Neural cell (in vitro differentiated cells): ENCODE results near the gene ANKRD13C. TPM values are rescaled to one million over a fixed set of nuclear protein-coding genes. Genes with fewer than 3 reads are reported as not detected.

Experiments used
- H2AFZ ChIP-seq: fragments of 200-600, 300-800 bp; sonication (generic), shearing (Covaris generic); 2 replicates; pipeline ENCODE4 v1.6.0; 2014; ENCODE audit warnings: low read depth, mild to moderate bottlenecking, antibody characterized with exemption, low read length, moderate library complexity
- H3F3A ChIP-seq: fragments of 200-600 bp; shearing (Covaris generic); 2 replicates; pipeline ENCODE4 v1.6.1; 2016; ENCODE audit warnings: mild to moderate bottlenecking, moderate library complexity, mixed read lengths, antibody characterized with exemption, low read length; ENCODE audit not compliant: insufficient read depth, poor library complexity, severe bottlenecking
- H3K27ac ChIP-seq: fragments of 200-600, 300-800 bp; sonication (generic), shearing (Covaris generic); 2 replicates; pipeline ENCODE4 v1.5.1; 2014; ENCODE audit warnings: mild to moderate bottlenecking, low read length, moderate library complexity
- H3K27me3 ChIP-seq: fragments of 300-800, 200-600 bp; sonication (generic), shearing (Covaris generic); 2 replicates; pipeline ENCODE4 v1.6.0; 2014; ENCODE audit warnings: mild to moderate bottlenecking, low read depth, low read length, moderate library complexity; ENCODE audit not compliant: insufficient read depth
- H3K36me3 ChIP-seq: fragments of 300-800, 200-600 bp; sonication (generic), shearing (Covaris generic); 2 replicates; pipeline ENCODE4 v1.5.1; 2014; ENCODE audit warnings: mild to moderate bottlenecking, antibody characterized with exemption, low read length, moderate library complexity; ENCODE audit not compliant: insufficient read depth
- H3K4me2 ChIP-seq: fragments of 300-800, 200-600 bp; sonication (generic), shearing (Covaris generic); 2 replicates; pipeline ENCODE4 v1.6.0; 2014; ENCODE audit warnings: mild to moderate bottlenecking, low read length
- H3K4me3 ChIP-seq: fragments of 300-800, 200-600 bp; sonication (generic), shearing (Covaris generic); 2 replicates; pipeline ENCODE4 v1.5.1; 2014; ENCODE audit warnings: mild to moderate bottlenecking, low read length, moderate library complexity
- H3K79me2 ChIP-seq: fragments of 200-600 bp; shearing (Covaris generic); replicated peaks from 2 replicates; pipeline ENCODE4 v1.6.0; 2014; ENCODE audit warnings: mild to moderate bottlenecking, low read length, moderate library complexity; ENCODE audit not compliant: insufficient read depth
- H3K9ac ChIP-seq: fragments of 300-800, 200-600 bp; sonication (generic), shearing (Covaris generic); 2 replicates; pipeline ENCODE4 v1.6.1; 2016; ENCODE audit warnings: mild to moderate bottlenecking, low read length, mixed read lengths
- H3K9me2 ChIP-seq: fragments of 200-600 bp; shearing (Covaris generic); 2 replicates; pipeline ENCODE4 v1.6.1; 2016; ENCODE audit warnings: mild to moderate bottlenecking, low read length, mixed read lengths; ENCODE audit not compliant: insufficient read depth
- H3K9me3 ChIP-seq: fragments of 200-600, 300-800 bp; sonication (generic), shearing (Covaris generic); 2 replicates; pipeline ENCODE4 v1.6.1; 2016; ENCODE audit warnings: mild to moderate bottlenecking, mixed run types, low read length, moderate library complexity, mixed read lengths
- H4K20me1 ChIP-seq: fragments of 200-600 bp; shearing (Covaris generic); 2 replicates; pipeline ENCODE4 v1.6.1; 2016; ENCODE audit warnings: mild to moderate bottlenecking, mixed run types; ENCODE audit not compliant: insufficient read depth
- EP300 ChIP-seq: fragments of 450-650 bp; conservative IDR thresholded peaks from 2 replicates; pipeline ENCODE4 v1.6.1; 2014; ENCODE audit warnings: antibody characterized with exemption, mild to moderate bottlenecking, moderate library complexity; ENCODE audit not compliant: poor library complexity, severe bottlenecking
- EZH2 ChIP-seq: fragments of 200-600, 300-800 bp; shearing (Covaris generic), sonication (generic); IDR thresholded peaks from 2 replicates; pipeline ENCODE4 v1.6.1; 2014; ENCODE audit warnings: antibody characterized with exemption, low read length, borderline replicate concordance, mild to moderate bottlenecking; ENCODE audit not compliant: insufficient read depth, poor library complexity, severe bottlenecking
- MXI1 ChIP-seq: fragments of 450-650 bp; conservative IDR thresholded peaks from 2 replicates; pipeline ENCODE4 v1.6.1; 2014; ENCODE audit warnings: antibody characterized with exemption, mild to moderate bottlenecking; ENCODE audit not compliant: poor library complexity, severe bottlenecking
- POLR2AphosphoS5 ChIP-seq: IDR thresholded peaks from 2 replicates; pipeline ENCODE4 v1.6.1; 2012
- RAD21 ChIP-seq: fragments of 450-650 bp; conservative IDR thresholded peaks from 2 replicates; pipeline ENCODE4 v1.6.1; 2014; ENCODE audit warnings: antibody characterized with exemption, mild to moderate bottlenecking, moderate library complexity
- SMC3 ChIP-seq: fragments of 450-650 bp; conservative IDR thresholded peaks from 2 replicates; pipeline ENCODE4 v1.6.1; 2014; ENCODE audit warnings: antibody characterized with exemption, mild to moderate bottlenecking, moderate library complexity; ENCODE audit not compliant: poor library complexity
- TAF1 ChIP-seq: IDR thresholded peaks from 2 replicates; pipeline ENCODE4 v1.6.1; 2012; ENCODE audit warnings: low read depth
- polyA plus RNA-seq: library from polyadenylated mRNA; depleted of rRNA; stranded (reverse); fragments of >200 nt; gene quantifications from 2 replicates; pipeline ENCODE4 v1.2.3, GENCODE V29; 2014
- TF ChIP-seq, protein P1 (sequence below): fragments of 450-650 bp; IDR thresholded peaks from 2 replicates; pipeline ENCODE4 v1.5.1; 2014; ENCODE audit warnings: antibody characterized with exemption, mild to moderate bottlenecking, moderate library complexity; ENCODE audit not compliant: poor library complexity, severe bottlenecking
- TF ChIP-seq, protein P2 (sequence below): IDR thresholded peaks from 2 replicates; pipeline ENCODE4 v1.6.1; 2012; ENCODE audit warnings: borderline replicate concordance

Gene ANKRD13C
- polyA plus RNA-seq, 1 donor from 2014 or later: 53.3 TPM

DNA sequence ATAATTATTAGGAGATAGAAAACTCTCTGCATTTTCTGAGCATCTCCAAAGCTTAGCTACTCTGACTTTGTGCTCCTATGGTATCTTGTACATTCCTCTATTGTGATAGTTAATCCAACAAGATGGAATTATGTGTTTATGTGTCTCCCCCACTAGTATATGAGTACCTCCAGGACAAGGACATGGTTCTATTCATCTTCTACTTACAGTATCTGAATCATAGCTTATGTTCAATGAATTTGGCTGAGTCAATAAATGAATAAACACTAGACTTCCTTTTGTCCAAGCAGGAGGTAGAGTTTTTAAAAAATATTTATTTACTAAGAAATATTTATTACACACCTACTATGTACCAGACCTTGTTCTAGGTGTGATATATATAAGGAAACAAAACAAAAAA, 38.1 kb upstream of the ANKRD13C start:
- Histone ChIP-seq H3F3A (no peaks in the 10 kb centered on the region), H4K20me1 (no peaks in the 10 kb centered on the region)

DNA sequence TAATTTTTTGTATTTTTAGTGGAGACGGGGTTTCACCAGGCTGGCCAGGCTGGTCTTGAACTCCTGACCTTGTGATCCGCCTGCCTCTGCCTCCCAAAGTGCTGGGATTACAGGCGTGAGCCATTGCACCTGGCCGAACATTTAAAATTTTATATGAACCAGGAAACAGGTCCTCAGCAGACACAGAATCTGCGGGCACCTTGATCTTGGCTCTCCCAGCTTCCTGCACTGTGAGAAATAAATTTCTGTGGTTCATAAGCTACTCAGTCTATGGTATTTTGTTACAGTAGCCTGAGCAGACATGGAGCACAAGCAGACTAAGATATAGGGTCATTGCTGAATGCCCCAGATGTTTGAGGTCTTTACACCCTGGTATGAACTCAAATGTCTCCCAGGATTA, 33.0 kb upstream of the ANKRD13C start:
- Histone ChIP-seq H3K79me2 (no peaks in the 10 kb centered on the region), H2AFZ (no peak overlapping the region), H3K27ac (no peak overlapping the region), H3K4me3 (no peak overlapping the region), H3K36me3 (no peaks in the 10 kb centered on the region), H3F3A (no peaks in the 10 kb centered on the region), H3K27me3 (no peaks in the 10 kb centered on the region), H4K20me1 (no peaks in the 10 kb centered on the region), H3K9ac (no peak overlapping the region), H3K9me3 (no peaks in the 10 kb centered on the region), H3K4me2 (no peak overlapping the region), H3K9me2 (no peaks in the 10 kb centered on the region)
- TF ChIP-seq, protein P1, sequence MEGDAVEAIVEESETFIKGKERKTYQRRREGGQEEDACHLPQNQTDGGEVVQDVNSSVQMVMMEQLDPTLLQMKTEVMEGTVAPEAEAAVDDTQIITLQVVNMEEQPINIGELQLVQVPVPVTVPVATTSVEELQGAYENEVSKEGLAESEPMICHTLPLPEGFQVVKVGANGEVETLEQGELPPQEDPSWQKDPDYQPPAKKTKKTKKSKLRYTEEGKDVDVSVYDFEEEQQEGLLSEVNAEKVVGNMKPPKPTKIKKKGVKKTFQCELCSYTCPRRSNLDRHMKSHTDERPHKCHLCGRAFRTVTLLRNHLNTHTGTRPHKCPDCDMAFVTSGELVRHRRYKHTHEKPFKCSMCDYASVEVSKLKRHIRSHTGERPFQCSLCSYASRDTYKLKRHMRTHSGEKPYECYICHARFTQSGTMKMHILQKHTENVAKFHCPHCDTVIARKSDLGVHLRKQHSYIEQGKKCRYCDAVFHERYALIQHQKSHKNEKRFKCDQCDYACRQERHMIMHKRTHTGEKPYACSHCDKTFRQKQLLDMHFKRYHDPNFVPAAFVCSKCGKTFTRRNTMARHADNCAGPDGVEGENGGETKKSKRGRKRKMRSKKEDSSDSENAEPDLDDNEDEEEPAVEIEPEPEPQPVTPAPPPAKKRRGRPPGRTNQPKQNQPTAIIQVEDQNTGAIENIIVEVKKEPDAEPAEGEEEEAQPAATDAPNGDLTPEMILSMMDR: no peak
- TF ChIP-seq, protein P2, sequence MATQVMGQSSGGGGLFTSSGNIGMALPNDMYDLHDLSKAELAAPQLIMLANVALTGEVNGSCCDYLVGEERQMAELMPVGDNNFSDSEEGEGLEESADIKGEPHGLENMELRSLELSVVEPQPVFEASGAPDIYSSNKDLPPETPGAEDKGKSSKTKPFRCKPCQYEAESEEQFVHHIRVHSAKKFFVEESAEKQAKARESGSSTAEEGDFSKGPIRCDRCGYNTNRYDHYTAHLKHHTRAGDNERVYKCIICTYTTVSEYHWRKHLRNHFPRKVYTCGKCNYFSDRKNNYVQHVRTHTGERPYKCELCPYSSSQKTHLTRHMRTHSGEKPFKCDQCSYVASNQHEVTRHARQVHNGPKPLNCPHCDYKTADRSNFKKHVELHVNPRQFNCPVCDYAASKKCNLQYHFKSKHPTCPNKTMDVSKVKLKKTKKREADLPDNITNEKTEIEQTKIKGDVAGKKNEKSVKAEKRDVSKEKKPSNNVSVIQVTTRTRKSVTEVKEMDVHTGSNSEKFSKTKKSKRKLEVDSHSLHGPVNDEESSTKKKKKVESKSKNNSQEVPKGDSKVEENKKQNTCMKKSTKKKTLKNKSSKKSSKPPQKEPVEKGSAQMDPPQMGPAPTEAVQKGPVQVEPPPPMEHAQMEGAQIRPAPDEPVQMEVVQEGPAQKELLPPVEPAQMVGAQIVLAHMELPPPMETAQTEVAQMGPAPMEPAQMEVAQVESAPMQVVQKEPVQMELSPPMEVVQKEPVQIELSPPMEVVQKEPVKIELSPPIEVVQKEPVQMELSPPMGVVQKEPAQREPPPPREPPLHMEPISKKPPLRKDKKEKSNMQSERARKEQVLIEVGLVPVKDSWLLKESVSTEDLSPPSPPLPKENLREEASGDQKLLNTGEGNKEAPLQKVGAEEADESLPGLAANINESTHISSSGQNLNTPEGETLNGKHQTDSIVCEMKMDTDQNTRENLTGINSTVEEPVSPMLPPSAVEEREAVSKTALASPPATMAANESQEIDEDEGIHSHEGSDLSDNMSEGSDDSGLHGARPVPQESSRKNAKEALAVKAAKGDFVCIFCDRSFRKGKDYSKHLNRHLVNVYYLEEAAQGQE: no peak
- no peak for TF ChIP-seq RAD21
- no peak for TF ChIP-seq SMC3
- TF ChIP-seq EP300: no peak
- no peak for TF ChIP-seq MXI1
- TF ChIP-seq POLR2AphosphoS5: no peak
- TF ChIP-seq TAF1: no peak
- TF ChIP-seq EZH2: no peak

More for the DNA sequence above, 38.1 kb upstream of the ANKRD13C start:
- no peak overlapping the region for H3K9ac ChIP-seq
- no peaks in the 10 kb centered on the region for H3K9me2 ChIP-seq
- TF ChIP-seq MXI1 (no peak), TAF1 (no peak), EP300 (no peak), POLR2AphosphoS5 (no peak), RAD21 (no peak), EZH2 (no peak), SMC3 (no peak)
- TF ChIP-seq, protein P2: no peak
- TF ChIP-seq, protein P1: no peak
- H3K9me3 ChIP-seq: no peaks in the 10 kb centered on the region
- H3K27ac ChIP-seq: no peak overlapping the region
- H3K79me2 ChIP-seq: no peaks in the 10 kb centered on the region
- no peak overlapping the region for H3K4me2 ChIP-seq
- no peak overlapping the region for H3K4me3 ChIP-seq
- no peaks in the 10 kb centered on the region for H3K36me3 ChIP-seq
- H3K27me3 ChIP-seq: no peaks in the 10 kb centered on the region
- H2AFZ ChIP-seq: no peak overlapping the region
